NCI-H2227 treated with DMSO at 0.1 percent for 48 hours (cell line): ENCODE data around the gene CLEC9A.

Experiments
- DNase-seq: peaks from one replicate; lab custom pipeline; 2025; lab: John Stamatoyannopoulos, UW

CLEC9A gene

DNA sequence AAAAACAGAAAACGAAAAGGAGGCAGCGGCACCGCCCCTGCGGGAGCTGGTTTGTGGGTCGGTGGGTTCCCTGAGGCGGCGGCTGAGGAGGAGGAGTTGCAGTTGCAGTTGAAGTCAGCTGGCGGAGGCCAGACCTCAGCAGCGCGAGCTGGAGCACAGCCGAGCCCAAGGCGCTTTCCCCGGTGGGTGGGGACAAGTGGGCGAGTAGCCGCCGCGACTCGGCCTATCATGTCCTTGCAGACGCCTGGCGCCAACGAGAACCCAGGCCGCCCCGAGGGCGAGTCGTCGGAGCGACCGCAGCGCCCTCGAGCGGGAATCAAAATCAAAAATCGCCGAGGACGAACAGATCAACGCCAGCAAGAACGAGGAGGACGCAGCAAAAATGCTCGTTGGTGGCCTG lies 81.0 kb downstream of the CLEC9A start:
- DNase-seq = no peak

DNA sequence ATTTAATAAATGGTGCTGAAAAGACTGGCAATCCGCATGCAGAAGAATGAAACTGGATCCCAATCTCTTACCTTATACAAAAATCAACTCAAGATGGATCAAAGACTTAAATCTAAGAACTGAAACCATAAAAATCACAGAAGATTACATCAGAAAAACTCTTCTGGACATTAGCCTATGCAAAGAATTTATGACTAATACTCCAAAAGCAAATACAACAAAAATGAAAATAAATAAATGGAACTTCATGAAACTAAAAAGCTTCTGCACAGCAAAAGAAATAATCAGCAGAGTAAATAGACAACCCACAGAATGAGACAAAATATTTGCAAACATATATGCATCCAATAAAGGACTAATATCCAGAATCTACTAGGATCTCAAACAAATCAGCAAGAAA lies 82.6 kb downstream of the CLEC9A start:
- no peak for DNase-seq

DNA sequence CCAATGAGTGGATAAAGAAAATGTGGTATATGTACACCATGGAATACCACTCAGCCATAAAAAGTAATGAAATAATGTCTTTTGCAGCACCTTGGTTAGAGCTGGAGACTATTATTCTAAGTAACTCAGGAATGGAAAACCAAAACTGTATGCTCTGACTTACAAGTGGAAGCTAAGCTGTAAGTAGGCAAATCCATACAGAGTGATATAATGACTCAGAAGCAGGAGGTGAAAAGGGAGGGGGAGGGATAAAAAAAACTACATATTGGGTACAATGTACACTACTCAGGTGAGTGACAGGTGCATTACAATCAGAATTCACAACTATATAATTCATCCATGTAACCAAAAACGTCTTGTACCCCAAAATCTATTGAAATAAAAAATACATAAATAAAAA lies 83.4 kb downstream of the CLEC9A start:
- no peak for DNase-seq

DNA sequence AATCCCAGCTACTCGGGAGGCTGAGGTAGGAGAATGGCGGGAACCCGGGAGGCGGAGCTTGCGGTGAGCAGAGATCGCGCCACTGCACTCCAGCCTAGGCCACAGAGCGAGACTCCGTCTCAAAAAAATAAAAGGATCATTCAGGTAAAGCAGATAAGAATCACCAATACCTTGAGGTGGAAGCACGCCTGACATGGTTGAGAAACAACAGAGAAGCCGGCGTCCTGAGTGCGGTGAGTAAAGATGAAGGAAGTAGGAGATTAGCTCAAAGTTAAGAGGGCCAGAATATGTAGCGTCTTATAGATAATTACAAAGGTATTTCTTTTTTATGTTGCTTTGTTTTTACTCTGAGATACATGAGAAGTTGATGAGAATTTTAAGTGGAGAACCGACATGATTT lies 84.8 kb downstream of the CLEC9A start:
- DNase-seq = no peak
